GM04504 (cell line): Measurements from ENCODE around the gene XBP1.
A peak's percentile ranks its signal among the peaks of the same experiment; 100 is the strongest.
"Not testable (repeated sequence)": the region's sequence is repeated elsewhere in the genome, so short reads cannot be mapped to it uniquely, and the experiment has no call there.

Experiments used
- DNase-seq: peaks from one replicate; pipeline ENCODE4 v3.0.0-alpha.2; 2012; ENCODE audit warnings: low read depth

The XBP1 gene

GRCh38 chr22:28791841-28792490, 8.4 kb downstream of the XBP1 start:
- no peak for DNase-seq

DNA sequence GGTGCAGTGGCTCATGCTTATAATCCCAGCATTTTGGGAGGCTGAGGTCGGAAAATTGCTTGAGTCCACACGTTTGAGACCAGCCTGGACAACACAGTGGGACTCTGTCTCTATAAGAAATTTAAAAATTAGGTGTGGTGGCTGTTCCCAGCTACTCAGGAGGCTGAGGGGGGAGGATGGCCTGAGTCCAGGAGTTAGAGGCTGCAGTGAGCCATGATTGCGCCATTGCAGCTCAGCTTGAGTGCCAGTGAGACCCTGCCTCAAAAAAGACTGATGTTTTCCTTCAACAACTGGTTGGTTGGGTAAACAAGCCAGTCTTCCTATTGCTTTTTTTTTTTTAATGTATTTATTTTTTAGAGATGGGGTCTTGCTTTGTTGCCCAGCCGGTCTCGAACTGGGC, 9.2 kb downstream of the XBP1 start:
- DNase-seq = no peak

DNA sequence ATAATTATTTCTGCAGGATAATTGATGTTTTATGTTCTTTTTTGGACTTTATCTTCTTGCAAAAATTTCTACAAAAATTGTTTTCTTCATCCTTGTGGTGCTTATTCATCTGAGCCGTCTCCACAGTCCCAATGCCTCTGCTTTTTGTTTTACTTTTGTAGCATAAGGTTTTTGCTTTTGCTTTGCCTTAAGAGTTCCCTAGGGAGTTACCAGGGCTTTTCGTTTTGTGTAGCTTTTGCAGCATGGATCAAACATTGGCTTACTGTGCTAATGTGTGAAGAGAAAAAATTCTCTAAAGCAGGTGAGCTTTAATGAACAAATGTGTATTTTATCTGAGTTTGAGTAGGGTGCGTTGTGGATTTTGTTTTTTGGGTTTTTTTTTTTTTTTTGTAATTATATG, 11.8 kb downstream of the XBP1 start:
- no peak for DNase-seq

GRCh38 chr22:28783786-28784671, 16.3 kb downstream of the XBP1 start:
- no peak for DNase-seq

DNA sequence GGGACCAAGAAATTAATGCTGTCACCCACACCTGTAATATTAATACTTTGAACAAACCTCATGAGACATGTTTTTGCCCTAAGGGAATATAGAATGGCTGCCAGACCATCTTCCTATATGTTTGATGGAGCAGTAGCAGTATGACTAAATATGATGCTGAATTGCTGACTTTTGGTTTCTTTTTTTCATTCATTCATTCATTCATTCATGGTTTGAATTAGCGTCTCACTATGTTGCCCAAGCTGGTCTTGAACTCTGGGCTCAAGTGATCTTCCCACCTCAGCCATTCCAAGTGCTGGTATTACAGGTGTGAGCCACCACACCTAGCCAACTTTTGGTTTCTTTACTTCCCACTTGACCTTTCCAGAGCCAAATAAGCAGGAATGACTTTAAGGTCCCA, 20.1 kb downstream of the XBP1 start:
- DNase-seq = no peak

GRCh38 chr22:28779833-28780232, 20.5 kb downstream of the XBP1 start:
- DNase-seq = no peak

DNA sequence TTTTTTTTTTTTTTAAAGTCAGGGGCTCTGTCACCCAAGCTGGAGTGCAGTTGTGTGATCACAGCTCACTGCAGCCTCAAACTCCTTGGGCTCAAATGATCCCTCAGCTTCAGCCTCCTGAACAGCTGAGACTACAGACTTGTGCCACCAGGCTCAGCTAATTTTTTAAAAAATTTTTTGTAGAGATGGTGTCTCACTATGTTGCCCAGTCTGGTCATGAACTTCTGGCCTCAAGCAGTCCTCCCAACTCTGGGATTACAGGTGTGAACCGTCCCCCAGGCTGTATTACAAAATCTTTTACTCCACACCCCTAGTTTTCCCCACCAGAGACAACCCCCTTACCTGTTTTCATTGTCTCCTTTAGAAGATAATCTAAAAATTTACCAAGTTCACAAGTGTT, 26.0 kb downstream of the XBP1 start:
- no peak for DNase-seq

GRCh38 chr22:28773461-28773867, 26.9 kb downstream of the XBP1 start:
- no peak for DNase-seq

GRCh38 chr22:28772633-28773460, 27.5 kb downstream of the XBP1 start, which contains the start of gene CCDC117:
CCDC117 (plus strand) TSS chr22:28772695; CDS start chr22:28772850, 155 bp downstream.
- DNase-seq = peak; percentile 82

GRCh38 chr22:28771195-28771791, 29.1 kb downstream of the XBP1 start:
- no peak for DNase-seq

DNA sequence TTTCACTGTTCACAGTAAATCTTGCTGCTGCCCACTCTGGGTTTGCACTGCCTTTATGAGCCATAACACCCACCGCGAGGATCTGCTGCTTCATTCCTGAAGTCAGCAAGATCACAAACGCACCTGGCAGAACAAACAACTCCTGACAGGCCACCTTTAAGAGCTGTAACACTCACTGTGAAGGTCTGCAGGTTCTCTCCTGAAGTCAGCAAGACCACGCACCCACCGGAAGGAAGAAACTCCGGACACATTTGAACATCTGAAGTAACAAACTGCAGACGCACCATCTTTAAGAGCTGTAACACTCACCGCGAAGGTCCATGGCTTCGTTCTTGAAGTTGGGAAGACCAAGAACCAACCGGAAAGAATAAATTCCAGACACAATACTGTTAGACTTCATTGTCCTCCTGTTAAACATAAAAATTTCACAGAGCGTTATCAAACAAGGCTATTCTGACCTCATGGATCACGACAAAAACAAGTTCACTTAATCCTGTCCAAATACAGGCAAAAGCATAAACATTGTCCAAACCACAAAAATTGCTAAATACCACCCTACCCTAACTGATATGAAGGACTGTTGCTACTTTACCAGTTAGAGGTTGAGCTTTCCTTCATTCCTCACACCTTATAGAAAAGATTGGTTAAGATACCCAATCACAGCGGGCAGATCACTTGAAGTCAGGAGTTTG, 30.8 kb downstream of the XBP1 start:
- DNase-seq = no peak

DNA sequence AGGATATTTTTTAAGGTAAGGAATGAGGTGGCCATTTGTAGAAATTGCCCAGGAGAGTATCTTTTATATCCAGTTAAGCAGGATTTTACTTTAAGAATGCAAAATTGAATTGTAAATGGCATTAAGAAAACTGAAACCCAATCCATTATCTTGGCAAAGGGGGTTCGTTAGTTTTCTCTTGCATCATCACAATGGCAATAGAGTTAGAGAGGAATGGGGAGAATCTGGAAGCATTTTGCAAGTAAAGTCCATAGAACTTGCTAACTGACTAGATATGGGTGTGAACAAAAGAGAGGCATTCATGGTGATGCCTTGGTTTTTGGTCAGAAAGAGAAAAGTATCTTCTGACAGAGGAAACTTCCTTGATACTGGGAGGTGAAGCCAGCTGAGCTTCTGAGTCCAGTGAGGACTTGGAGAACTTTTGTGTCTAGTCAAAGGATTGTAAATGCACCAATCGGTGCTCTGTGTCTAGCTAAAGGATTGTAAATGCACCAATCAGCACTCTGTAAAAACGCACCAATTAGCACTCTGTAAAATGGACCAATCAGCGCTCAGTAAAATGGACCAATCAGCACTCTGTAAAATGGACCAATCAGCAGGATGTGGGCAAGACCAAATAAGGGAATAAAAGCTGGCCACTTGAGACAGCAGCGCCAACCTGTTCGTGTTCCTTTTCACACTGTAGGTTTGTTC, 31.5 kb downstream of the XBP1 start:
- no peak for DNase-seq

DNA sequence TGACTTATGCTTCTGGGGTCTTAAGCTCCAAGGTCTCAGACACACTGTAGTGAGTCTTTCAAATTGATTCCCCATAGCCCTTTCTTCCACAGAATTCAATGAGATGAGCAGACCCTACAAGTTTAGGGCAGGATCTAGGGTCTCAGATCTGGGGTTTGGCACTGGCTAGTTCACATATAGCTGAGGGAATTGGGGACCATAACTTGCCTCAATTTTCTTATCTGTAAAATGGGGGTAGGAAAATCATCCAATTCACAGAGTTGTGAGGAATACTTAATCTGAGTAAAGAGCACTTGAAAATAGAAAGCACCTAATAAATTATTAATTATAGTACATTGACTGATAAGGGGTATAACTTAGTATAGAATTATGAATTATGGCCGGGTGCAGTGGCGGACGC, 33.7 kb downstream of the XBP1 start:
- DNase-seq = no peak

- not testable (repeated sequence) for DNase-seq
Observed at GRCh38 chr22:28762000-28762399, 38.4 kb downstream of the XBP1 start.

DNA sequence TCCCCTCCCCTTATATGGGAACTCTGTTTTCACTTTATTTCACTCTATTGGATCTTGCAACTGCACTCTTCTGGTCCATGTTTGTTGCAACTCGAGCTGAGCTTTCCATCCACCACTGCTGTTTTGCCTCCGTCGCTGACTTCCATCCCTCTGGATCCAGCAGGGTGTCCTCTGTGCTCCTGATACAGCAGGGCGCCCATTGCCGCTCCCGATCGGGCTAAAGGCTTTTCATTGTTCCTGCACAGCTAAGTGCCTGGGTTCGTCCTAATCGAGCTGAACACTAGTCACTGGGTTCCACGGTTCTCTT, 39.0 kb downstream of the XBP1 start:
- no peak for DNase-seq

GRCh38 chr22:28759861-28760560, 40.4 kb downstream of the XBP1 start:
- DNase-seq = no peak

GRCh38 chr22:28754512-28754911, 45.9 kb downstream of the XBP1 start:
- DNase-seq = not testable (repeated sequence)

GRCh38 chr22:28750471-28750881, 49.9 kb downstream of the XBP1 start:
- DNase-seq = no peak
